Neural cell (in vitro differentiated cells): ENCODE results near the gene CRY2. TPM values are rescaled to one million over a fixed set of nuclear protein-coding genes. Genes with fewer than 3 reads are reported as not detected.

Experiments used
- H2AFZ ChIP-seq: fragments of 200-600, 300-800 bp; sonication (generic), shearing (Covaris generic); 2 replicates; pipeline ENCODE4 v1.6.0; 2014; ENCODE audit warnings: low read depth, mild to moderate bottlenecking, antibody characterized with exemption, low read length, moderate library complexity
- H3F3A ChIP-seq: fragments of 200-600 bp; shearing (Covaris generic); 2 replicates; pipeline ENCODE4 v1.6.1; 2016; ENCODE audit warnings: mild to moderate bottlenecking, moderate library complexity, mixed read lengths, antibody characterized with exemption, low read length; ENCODE audit not compliant: insufficient read depth, poor library complexity, severe bottlenecking
- H3K27ac ChIP-seq: fragments of 200-600, 300-800 bp; sonication (generic), shearing (Covaris generic); 2 replicates; pipeline ENCODE4 v1.5.1; 2014; ENCODE audit warnings: mild to moderate bottlenecking, low read length, moderate library complexity
- H3K27me3 ChIP-seq: fragments of 300-800, 200-600 bp; sonication (generic), shearing (Covaris generic); 2 replicates; pipeline ENCODE4 v1.6.0; 2014; ENCODE audit warnings: mild to moderate bottlenecking, low read depth, low read length, moderate library complexity; ENCODE audit not compliant: insufficient read depth
- H3K36me3 ChIP-seq: fragments of 300-800, 200-600 bp; sonication (generic), shearing (Covaris generic); 2 replicates; pipeline ENCODE4 v1.5.1; 2014; ENCODE audit warnings: mild to moderate bottlenecking, antibody characterized with exemption, low read length, moderate library complexity; ENCODE audit not compliant: insufficient read depth
- H3K4me2 ChIP-seq: fragments of 300-800, 200-600 bp; sonication (generic), shearing (Covaris generic); 2 replicates; pipeline ENCODE4 v1.6.0; 2014; ENCODE audit warnings: mild to moderate bottlenecking, low read length
- H3K4me3 ChIP-seq: fragments of 300-800, 200-600 bp; sonication (generic), shearing (Covaris generic); 2 replicates; pipeline ENCODE4 v1.5.1; 2014; ENCODE audit warnings: mild to moderate bottlenecking, low read length, moderate library complexity
- H3K79me2 ChIP-seq: fragments of 200-600 bp; shearing (Covaris generic); replicated peaks from 2 replicates; pipeline ENCODE4 v1.6.0; 2014; ENCODE audit warnings: mild to moderate bottlenecking, low read length, moderate library complexity; ENCODE audit not compliant: insufficient read depth
- H3K9ac ChIP-seq: fragments of 300-800, 200-600 bp; sonication (generic), shearing (Covaris generic); 2 replicates; pipeline ENCODE4 v1.6.1; 2016; ENCODE audit warnings: mild to moderate bottlenecking, low read length, mixed read lengths
- H3K9me2 ChIP-seq: fragments of 200-600 bp; shearing (Covaris generic); 2 replicates; pipeline ENCODE4 v1.6.1; 2016; ENCODE audit warnings: mild to moderate bottlenecking, low read length, mixed read lengths; ENCODE audit not compliant: insufficient read depth
- H3K9me3 ChIP-seq: fragments of 200-600, 300-800 bp; sonication (generic), shearing (Covaris generic); 2 replicates; pipeline ENCODE4 v1.6.1; 2016; ENCODE audit warnings: mild to moderate bottlenecking, mixed run types, low read length, moderate library complexity, mixed read lengths
- H4K20me1 ChIP-seq: fragments of 200-600 bp; shearing (Covaris generic); 2 replicates; pipeline ENCODE4 v1.6.1; 2016; ENCODE audit warnings: mild to moderate bottlenecking, mixed run types; ENCODE audit not compliant: insufficient read depth
- CTCF ChIP-seq: fragments of 450-650 bp; IDR thresholded peaks from 2 replicates; pipeline ENCODE4 v1.5.1; 2014; ENCODE audit warnings: antibody characterized with exemption, mild to moderate bottlenecking, moderate library complexity; ENCODE audit not compliant: poor library complexity, severe bottlenecking
- EP300 ChIP-seq: fragments of 450-650 bp; conservative IDR thresholded peaks from 2 replicates; pipeline ENCODE4 v1.6.1; 2014; ENCODE audit warnings: antibody characterized with exemption, mild to moderate bottlenecking, moderate library complexity; ENCODE audit not compliant: poor library complexity, severe bottlenecking
- EZH2 ChIP-seq: fragments of 200-600, 300-800 bp; shearing (Covaris generic), sonication (generic); IDR thresholded peaks from 2 replicates; pipeline ENCODE4 v1.6.1; 2014; ENCODE audit warnings: antibody characterized with exemption, low read length, borderline replicate concordance, mild to moderate bottlenecking; ENCODE audit not compliant: insufficient read depth, poor library complexity, severe bottlenecking
- MXI1 ChIP-seq: fragments of 450-650 bp; conservative IDR thresholded peaks from 2 replicates; pipeline ENCODE4 v1.6.1; 2014; ENCODE audit warnings: antibody characterized with exemption, mild to moderate bottlenecking; ENCODE audit not compliant: poor library complexity, severe bottlenecking
- POLR2AphosphoS5 ChIP-seq: IDR thresholded peaks from 2 replicates; pipeline ENCODE4 v1.6.1; 2012
- RAD21 ChIP-seq: fragments of 450-650 bp; conservative IDR thresholded peaks from 2 replicates; pipeline ENCODE4 v1.6.1; 2014; ENCODE audit warnings: antibody characterized with exemption, mild to moderate bottlenecking, moderate library complexity
- SMC3 ChIP-seq: fragments of 450-650 bp; conservative IDR thresholded peaks from 2 replicates; pipeline ENCODE4 v1.6.1; 2014; ENCODE audit warnings: antibody characterized with exemption, mild to moderate bottlenecking, moderate library complexity; ENCODE audit not compliant: poor library complexity
- TAF1 ChIP-seq: IDR thresholded peaks from 2 replicates; pipeline ENCODE4 v1.6.1; 2012; ENCODE audit warnings: low read depth
- polyA plus RNA-seq: library from polyadenylated mRNA; depleted of rRNA; stranded (reverse); fragments of >200 nt; gene quantifications from 2 replicates; pipeline ENCODE4 v1.2.3, GENCODE V29; 2014
- TF ChIP-seq, protein P1 (sequence below): IDR thresholded peaks from 2 replicates; pipeline ENCODE4 v1.6.1; 2012; ENCODE audit warnings: borderline replicate concordance

CRY2 gene
- polyA plus RNA-seq, 1 donor from 2014 or later: 27.8 TPM

DNA sequence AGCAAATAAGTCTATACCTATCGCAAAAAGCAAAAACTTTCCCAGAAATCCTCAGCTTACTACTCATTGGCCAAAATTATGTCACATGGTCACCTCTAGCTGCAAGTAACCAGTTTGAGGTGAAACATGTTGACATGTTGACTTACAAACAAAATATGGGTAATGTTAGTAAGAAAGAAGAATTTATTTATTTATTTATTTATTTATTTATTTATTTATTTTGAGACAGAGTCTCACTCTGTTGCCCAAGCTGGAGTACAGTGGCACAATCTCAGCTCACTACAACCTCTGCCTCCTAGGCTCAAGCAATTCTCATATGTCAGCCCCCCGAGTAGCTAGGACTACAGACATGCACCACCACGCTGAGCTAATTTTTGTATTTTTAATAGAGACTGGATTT is 47.7 kb upstream of the CRY2 start:
- Histone ChIP-seq H3K9me3 (no peaks in the 10 kb centered on the region), H3K36me3 (no peaks in the 10 kb centered on the region), H2AFZ (no peak overlapping the region), H3K9me2 (no peaks in the 10 kb centered on the region), H3K4me3 (no peak overlapping the region), H3K79me2 (no peaks in the 10 kb centered on the region), H3F3A (no peaks in the 10 kb centered on the region), H3K27ac (no peak overlapping the region), H3K27me3 (peaks cover 22% of the 10 kb centered on the region), H4K20me1 (no peaks in the 10 kb centered on the region), H3K4me2 (no peak overlapping the region), H3K9ac (no peak overlapping the region)
- TF ChIP-seq EP300 (no peak), EZH2 (no peak), SMC3 (no peak), MXI1 (no peak), CTCF (no peak), RAD21 (no peak), POLR2AphosphoS5 (no peak), TAF1 (no peak)
- TF ChIP-seq, protein P1, sequence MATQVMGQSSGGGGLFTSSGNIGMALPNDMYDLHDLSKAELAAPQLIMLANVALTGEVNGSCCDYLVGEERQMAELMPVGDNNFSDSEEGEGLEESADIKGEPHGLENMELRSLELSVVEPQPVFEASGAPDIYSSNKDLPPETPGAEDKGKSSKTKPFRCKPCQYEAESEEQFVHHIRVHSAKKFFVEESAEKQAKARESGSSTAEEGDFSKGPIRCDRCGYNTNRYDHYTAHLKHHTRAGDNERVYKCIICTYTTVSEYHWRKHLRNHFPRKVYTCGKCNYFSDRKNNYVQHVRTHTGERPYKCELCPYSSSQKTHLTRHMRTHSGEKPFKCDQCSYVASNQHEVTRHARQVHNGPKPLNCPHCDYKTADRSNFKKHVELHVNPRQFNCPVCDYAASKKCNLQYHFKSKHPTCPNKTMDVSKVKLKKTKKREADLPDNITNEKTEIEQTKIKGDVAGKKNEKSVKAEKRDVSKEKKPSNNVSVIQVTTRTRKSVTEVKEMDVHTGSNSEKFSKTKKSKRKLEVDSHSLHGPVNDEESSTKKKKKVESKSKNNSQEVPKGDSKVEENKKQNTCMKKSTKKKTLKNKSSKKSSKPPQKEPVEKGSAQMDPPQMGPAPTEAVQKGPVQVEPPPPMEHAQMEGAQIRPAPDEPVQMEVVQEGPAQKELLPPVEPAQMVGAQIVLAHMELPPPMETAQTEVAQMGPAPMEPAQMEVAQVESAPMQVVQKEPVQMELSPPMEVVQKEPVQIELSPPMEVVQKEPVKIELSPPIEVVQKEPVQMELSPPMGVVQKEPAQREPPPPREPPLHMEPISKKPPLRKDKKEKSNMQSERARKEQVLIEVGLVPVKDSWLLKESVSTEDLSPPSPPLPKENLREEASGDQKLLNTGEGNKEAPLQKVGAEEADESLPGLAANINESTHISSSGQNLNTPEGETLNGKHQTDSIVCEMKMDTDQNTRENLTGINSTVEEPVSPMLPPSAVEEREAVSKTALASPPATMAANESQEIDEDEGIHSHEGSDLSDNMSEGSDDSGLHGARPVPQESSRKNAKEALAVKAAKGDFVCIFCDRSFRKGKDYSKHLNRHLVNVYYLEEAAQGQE: no peak

DNA sequence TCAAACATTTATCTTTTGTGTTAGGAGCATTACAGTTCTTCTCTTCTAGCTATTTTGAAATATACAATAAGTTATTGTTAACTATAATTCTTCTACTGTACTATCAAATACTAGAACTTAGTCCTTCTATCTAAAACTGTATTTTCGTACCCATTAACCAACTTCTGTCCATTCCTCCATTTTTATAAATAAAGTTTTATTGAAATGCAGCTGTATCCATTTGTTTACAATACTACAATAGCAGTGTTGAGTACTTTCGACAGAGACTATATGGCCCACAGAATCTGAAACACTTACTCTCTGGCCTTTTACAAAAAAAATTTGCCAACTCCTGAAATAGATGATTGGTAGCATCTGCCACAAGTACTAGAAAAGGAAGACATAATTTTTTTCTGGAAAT is 47.0 kb upstream of the CRY2 start:
- Histone ChIP-seq H3K27ac (no peak overlapping the region), H4K20me1 (no peaks in the 10 kb centered on the region), H3F3A (no peaks in the 10 kb centered on the region), H3K9me3 (no peaks in the 10 kb centered on the region), H3K27me3 (peaks cover 24% of the 10 kb centered on the region), H3K4me2 (no peak overlapping the region), H3K4me3 (no peak overlapping the region), H3K9ac (no peak overlapping the region), H3K36me3 (no peaks in the 10 kb centered on the region), H2AFZ (no peak overlapping the region), H3K9me2 (no peaks in the 10 kb centered on the region), H3K79me2 (peaks cover under 1% of the 10 kb centered on the region)
- TF ChIP-seq EZH2: no peak
- no peak for TF ChIP-seq SMC3
- TF ChIP-seq, protein P1: no peak
- no peak for TF ChIP-seq TAF1
- TF ChIP-seq MXI1: no peak
- TF ChIP-seq RAD21: no peak
- no peak for TF ChIP-seq CTCF
- TF ChIP-seq POLR2AphosphoS5: no peak
- TF ChIP-seq EP300: no peak
